ENCODE measurements around the gene DDB1. TPM values are rescaled to one million over a fixed set of nuclear protein-coding genes. Genes with fewer than 3 reads are reported as not detected.

DDB1 gene
- total and polyA plus RNA-seq, 10 of the 15 experiments (the other 5 are each of a cell fraction or from before 2014, with no cell fraction given) = 136 to 272 (median 216) TPM

DNA sequence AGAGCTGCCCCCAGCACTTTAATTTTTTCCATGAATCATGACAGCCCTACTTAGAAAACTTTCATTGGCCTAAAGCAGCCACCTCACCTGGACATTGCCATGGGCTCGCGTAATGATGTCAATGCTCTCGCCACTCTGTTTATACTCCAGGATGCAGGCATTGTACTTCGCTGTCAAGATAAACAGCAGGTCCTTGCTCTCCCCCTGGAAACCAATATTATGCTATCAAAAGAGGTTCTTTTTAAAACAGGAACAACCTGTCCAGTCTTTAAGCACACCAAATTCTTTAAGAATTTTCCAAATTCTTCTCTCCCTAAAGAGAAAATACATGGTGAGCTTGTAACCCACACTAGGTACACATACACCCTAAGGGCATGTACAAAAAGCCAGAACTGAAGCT lies 3.0 kb downstream of the DDB1 start (continued):
- TF ChIP-seq, protein P1, sequence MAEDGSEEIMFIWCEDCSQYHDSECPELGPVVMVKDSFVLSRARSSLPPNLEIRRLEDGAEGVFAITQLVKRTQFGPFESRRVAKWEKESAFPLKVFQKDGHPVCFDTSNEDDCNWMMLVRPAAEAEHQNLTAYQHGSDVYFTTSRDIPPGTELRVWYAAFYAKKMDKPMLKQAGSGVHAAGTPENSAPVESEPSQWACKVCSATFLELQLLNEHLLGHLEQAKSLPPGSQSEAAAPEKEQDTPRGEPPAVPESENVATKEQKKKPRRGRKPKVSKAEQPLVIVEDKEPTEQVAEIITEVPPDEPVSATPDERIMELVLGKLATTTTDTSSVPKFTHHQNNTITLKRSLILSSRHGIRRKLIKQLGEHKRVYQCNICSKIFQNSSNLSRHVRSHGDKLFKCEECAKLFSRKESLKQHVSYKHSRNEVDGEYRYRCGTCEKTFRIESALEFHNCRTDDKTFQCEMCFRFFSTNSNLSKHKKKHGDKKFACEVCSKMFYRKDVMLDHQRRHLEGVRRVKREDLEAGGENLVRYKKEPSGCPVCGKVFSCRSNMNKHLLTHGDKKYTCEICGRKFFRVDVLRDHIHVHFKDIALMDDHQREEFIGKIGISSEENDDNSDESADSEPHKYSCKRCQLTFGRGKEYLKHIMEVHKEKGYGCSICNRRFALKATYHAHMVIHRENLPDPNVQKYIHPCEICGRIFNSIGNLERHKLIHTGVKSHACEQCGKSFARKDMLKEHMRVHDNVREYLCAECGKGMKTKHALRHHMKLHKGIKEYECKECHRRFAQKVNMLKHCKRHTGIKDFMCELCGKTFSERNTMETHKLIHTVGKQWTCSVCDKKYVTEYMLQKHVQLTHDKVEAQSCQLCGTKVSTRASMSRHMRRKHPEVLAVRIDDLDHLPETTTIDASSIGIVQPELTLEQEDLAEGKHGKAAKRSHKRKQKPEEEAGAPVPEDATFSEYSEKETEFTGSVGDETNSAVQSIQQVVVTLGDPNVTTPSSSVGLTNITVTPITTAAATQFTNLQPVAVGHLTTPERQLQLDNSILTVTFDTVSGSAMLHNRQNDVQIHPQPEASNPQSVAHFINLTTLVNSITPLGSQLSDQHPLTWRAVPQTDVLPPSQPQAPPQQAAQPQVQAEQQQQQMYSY (CRISPR knock-in tag; IDR thresholded peaks at IDR 0.05) = no peak

DNA sequence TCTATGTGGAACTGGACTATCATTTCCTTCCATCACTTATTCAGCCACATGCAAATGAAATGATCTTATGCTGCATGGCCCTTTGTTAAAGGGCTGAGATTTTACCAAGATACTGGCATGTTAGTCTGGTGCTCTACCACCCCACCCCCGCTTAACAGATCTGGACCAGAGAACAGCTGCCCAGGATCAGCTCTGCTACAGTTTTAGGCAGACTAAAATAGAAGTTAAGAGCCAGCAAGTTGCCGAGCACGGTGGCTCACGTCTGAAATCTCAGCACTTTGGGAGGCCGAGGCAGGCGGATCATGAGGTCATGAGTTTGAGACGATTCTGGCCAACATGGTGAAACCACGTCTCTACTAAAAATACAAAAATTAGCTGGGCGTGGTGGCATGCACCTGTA lies 4.6 kb downstream of the DDB1 start:
- Histone ChIP-seq H3K36me3 (ENCODE audit: control insufficient read depth in 2 of 2, insufficient read depth in 2 of 2, low read length in 1 of 2) (peaks cover 9 to 38% of the 10 kb centered on the region in 2 experiments), H3K27ac (ENCODE audit: control insufficient read depth, insufficient read depth) (no peak overlapping the region), H3K79me2 (ENCODE audit: control insufficient read depth, insufficient read depth, low read length) (peaks cover 60% of the 10 kb centered on the region), H3K4me2 (ENCODE audit: control insufficient read depth, insufficient read depth) (no peak overlapping the region), H3K27me3 (replicated peaks in 1 of 2; ENCODE audit: control insufficient read depth in 2 of 2, insufficient read depth in 2 of 2, low read length in 1 of 2) (no peaks in the 10 kb centered on the region), H3K9me3 (replicated peaks; ENCODE audit: control insufficient read depth, insufficient read depth, low read length) (no peaks in the 10 kb centered on the region), H3K4me3 (no peak overlapping the region), H2AFZ (ENCODE audit: control insufficient read depth, low read depth, low read length) (no peak overlapping the region), H3K4me1 (ENCODE audit: control insufficient read depth, insufficient read depth, low read length) (peaks cover 5% of the 10 kb centered on the region; the same call in 1 of the 2 replicates), H3K9ac (ENCODE audit: control insufficient read depth, insufficient read depth, low read length) (no peak overlapping the region), H4K20me1 (ENCODE audit: control insufficient read depth, insufficient read depth) (no peaks in the 10 kb centered on the region; the same call in 1 of the 2 replicates)
- ChIA-PET RAD21 (ENCODE audit: unreplicated experiment) (interaction anchor here (1.2 to 2.3 kb wide), 3 partner anchors 8 to 65 kb away, joined by 3 to 13 read pairs (median 4); no protein-coding TSS in a partner anchor), CTCF (interaction anchor here (1.9 to 2.6 kb wide), 3 partner anchors 8 to 64 kb away, joined by 9 to 25 read pairs (median 12); partner anchors contain the start of gene TMEM216), POLR2A (no interaction called here), SMC1A (ENCODE audit: uncharacterized antibody, unreplicated experiment) (interaction anchor here (1.3 to 2.9 kb wide), 5 partner anchors 8 to 57 kb away, joined by 3 to 15 read pairs (median 9); no protein-coding TSS in a partner anchor)
- intact Hi-C loops (cut with micrococcal nuclease; ENCODE audit: unreplicated experiment) (no loop called here), in situ Hi-C loops (cut with MboI) (no loop called here)
- FAIRE-seq = no peak
- no peak for ATAC-seq
- WGBS (ENCODE audit: insufficient coverage, insufficient replicate concordance, low lambda C conversion rate, missing lambda C conversion rate) = 95% methylated on average over 9 of the region's 9 CpGs
- DNase-seq (ENCODE audit: low read depth, low spot score) = no peak
- TF ChIP-seq JUND (IDR thresholded peaks at IDR 0.05; ENCODE audit: low read depth, low read length) (no peak), RB1 (IDR thresholded peaks at IDR 0.05; ENCODE audit: borderline replicate concordance) (no peak), TCF3 (IDR thresholded peaks at IDR 0.05; ENCODE audit: borderline replicate concordance, insufficient read depth, low read depth, low read length) (no peak), CBX5 (IDR thresholded peaks at IDR 0.05; ENCODE audit: low read depth) (no peak), RBBP5 (conservative IDR thresholded peaks at IDR 0.05) (no peak), CHD2 (IDR thresholded peaks at IDR 0.05; ENCODE audit: borderline replicate concordance, low read depth, low read length) (no peak), MEF2B (IDR thresholded peaks at IDR 0.05; ENCODE audit: partially characterized antibody, poor library complexity, severe bottlenecking) (no peak), BCL11A (IDR thresholded peaks at IDR 0.05; ENCODE audit: low read depth, low read length) (no peak), STAT3 (IDR thresholded peaks at IDR 0.05; ENCODE audit: low read depth, low read length) (no peak)
- TF ChIP-seq, protein P2, sequence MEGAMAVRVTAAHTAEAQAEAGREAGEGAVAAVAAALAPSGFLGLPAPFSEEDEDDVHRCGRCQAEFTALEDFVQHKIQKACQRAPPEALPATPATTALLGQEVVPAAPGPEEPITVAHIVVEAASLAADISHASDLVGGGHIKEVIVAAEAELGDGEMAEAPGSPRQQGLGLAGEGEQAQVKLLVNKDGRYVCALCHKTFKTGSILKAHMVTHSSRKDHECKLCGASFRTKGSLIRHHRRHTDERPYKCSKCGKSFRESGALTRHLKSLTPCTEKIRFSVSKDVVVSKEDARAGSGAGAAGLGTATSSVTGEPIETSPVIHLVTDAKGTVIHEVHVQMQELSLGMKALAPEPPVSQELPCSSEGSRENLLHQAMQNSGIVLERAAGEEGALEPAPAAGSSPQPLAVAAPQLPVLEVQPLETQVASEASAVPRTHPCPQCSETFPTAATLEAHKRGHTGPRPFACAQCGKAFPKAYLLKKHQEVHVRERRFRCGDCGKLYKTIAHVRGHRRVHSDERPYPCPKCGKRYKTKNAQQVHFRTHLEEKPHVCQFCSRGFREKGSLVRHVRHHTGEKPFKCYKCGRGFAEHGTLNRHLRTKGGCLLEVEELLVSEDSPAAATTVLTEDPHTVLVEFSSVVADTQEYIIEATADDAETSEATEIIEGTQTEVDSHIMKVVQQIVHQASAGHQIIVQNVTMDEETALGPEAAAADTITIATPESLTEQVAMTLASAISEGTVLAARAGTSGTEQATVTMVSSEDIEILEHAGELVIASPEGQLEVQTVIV (IDR thresholded peaks at IDR 0.05; ENCODE audit: borderline replicate concordance, partially characterized antibody) = no peak
- TF ChIP-seq, protein P3, sequence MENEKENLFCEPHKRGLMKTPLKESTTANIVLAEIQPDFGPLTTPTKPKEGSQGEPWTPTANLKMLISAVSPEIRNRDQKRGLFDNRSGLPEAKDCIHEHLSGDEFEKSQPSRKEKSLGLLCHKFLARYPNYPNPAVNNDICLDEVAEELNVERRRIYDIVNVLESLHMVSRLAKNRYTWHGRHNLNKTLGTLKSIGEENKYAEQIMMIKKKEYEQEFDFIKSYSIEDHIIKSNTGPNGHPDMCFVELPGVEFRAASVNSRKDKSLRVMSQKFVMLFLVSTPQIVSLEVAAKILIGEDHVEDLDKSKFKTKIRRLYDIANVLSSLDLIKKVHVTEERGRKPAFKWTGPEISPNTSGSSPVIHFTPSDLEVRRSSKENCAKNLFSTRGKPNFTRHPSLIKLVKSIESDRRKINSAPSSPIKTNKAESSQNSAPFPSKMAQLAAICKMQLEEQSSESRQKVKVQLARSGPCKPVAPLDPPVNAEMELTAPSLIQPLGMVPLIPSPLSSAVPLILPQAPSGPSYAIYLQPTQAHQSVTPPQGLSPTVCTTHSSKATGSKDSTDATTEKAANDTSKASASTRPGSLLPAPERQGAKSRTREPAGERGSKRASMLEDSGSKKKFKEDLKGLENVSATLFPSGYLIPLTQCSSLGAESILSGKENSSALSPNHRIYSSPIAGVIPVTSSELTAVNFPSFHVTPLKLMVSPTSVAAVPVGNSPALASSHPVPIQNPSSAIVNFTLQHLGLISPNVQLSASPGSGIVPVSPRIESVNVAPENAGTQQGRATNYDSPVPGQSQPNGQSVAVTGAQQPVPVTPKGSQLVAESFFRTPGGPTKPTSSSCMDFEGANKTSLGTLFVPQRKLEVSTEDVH (IDR thresholded peaks at IDR 0.05; ENCODE audit: low read depth, partially characterized antibody) = no peak
- no TSS peak for BruUV-seq (replicated peaks)

Data from GM12878 (cell line).